Gastroesophageal sphincter (tissue), 4 donors: ENCODE measurements around the gene HRH1. TPM values are rescaled to one million over a fixed set of nuclear protein-coding genes. Genes with fewer than 3 reads are reported as not detected.
A peak's percentile ranks its signal among the peaks of the same experiment; 100 is the strongest.

Source experiments
- ATAC-seq: fragments of 150-250 bp; one replicate; pipeline ENCODE4 v1.9.1; 2016; ENCODE audit warnings: mild to moderate bottlenecking, moderate library complexity
- H3K27ac ChIP-seq, 4 donors: fragments of 200-600 bp; sonication (generic) in 3 of 4; 1 replicate in 3 of 4; 2 replicates in 1 of 4; pipeline ENCODE4 v1.5.1; 2016 to 2019
- H3K27me3 ChIP-seq: fragments of 200-600 bp; sonication (generic); one replicate; pipeline ENCODE4 v1.5.1; 2019
- H3K36me3 ChIP-seq, 2 donors: fragments of 200-600 bp; sonication (generic); one replicate each; pipeline ENCODE4 v1.5.1; 2019; ENCODE audit warnings: control low read depth in 1 of 2
- H3K4me1 ChIP-seq, 3 donors: fragments of 200-600 bp; sonication (generic); 1 replicate in 2 of 3; 2 replicates in 1 of 3; pipeline ENCODE4 v1.5.1; 2016 to 2019; ENCODE audit warnings: control low read depth in 2 of 3
- H3K4me3 ChIP-seq, 2 donors: fragments of 200-600 bp; sonication (generic); one replicate each; pipeline ENCODE4 v1.5.1; 2019; ENCODE audit warnings: mild to moderate bottlenecking in 1 of 2, moderate library complexity in 1 of 2
- H3K9me3 ChIP-seq, 3 donors: fragments of 200-600 bp; sonication (generic); one replicate each; pipeline ENCODE4 v1.5.1; 2017 to 2019; ENCODE audit warnings: control low read depth in 2 of 3
- CTCF ChIP-seq, 4 experiments: fragments of 200-600 bp in 2 of 4; fragments of 450-650 bp in 2 of 4; sonication (generic) in 1 of 4; IDR thresholded peaks; one replicate each; pipeline ENCODE4 v1.5.1; 2017 to 2019; ENCODE audit warnings: antibody characterized with exemption in 4 of 4, mild to moderate bottlenecking in 2 of 4, moderate library complexity in 2 of 4
- EP300 ChIP-seq: sonication (generic); formaldehyde crosslinking; IDR thresholded peaks from one replicate; pipeline ENCODE4 v1.6.1; 2017; ENCODE audit warnings: antibody characterized with exemption, mild to moderate bottlenecking
- POLR2A ChIP-seq, 2 donors: fragments of 450-650 bp; IDR thresholded peaks; one replicate each; pipeline ENCODE4 v1.6.1; 2017; ENCODE audit warnings: antibody characterized with exemption in 2 of 2, mild to moderate bottlenecking in 2 of 2, moderate library complexity in 1 of 2
- POLR2AphosphoS5 ChIP-seq: sonication (generic); formaldehyde crosslinking; IDR thresholded peaks from one replicate; pipeline ENCODE4 v1.6.1; 2017; ENCODE audit warnings: antibody characterized with exemption
- WGBS, 2 donors: methylation state at CpG; one replicate each; pipeline ENCODE4 v1.1.5; 2018; ENCODE audit warnings: low coverage in 1 of 2; 5-methylcytosine and 5-hydroxymethylcytosine counted together
- total RNA-seq, 4 donors: library from RNA; depleted of rRNA; stranded (reverse); fragments of >200 nt; gene quantifications; one replicate each; pipeline ENCODE4 v1.1.0, GENCODE V29; 2016

HRH1 gene
- total RNA-seq, 4 donors from 2014 or later: 1.6 to 14.4 (median 7.8) TPM

GRCh38 chr3:11150256-11150655, 4.0 kb upstream of the HRH1 start:
- Histone ChIP-seq H3K4me1 (peaks cover 0 to 17% (median 4%) of the 10 kb centered on the region in 3 donors), H3K27me3 (peaks cover 10% of the 10 kb centered on the region), H3K36me3 (no peaks in the 10 kb centered on the region), H3K27ac (peak overlapping the region in 1 of 4 donors; percentile 2), H3K4me3 (no peak overlapping the region), H3K9me3 (no peaks in the 10 kb centered on the region)
- no peak for TF ChIP-seq POLR2AphosphoS5
- no peak for TF ChIP-seq CTCF (IDR thresholded peaks at IDR 0.05)
- TF ChIP-seq EP300: no peak
- TF ChIP-seq POLR2A (IDR thresholded peaks at IDR 0.05): no peak
- ATAC-seq: no peak
- whole genome bisulfite sequencing, 2 donors: 57 to 73% methylated on average over 4 to 6 of the region's 7 CpGs

DNA sequence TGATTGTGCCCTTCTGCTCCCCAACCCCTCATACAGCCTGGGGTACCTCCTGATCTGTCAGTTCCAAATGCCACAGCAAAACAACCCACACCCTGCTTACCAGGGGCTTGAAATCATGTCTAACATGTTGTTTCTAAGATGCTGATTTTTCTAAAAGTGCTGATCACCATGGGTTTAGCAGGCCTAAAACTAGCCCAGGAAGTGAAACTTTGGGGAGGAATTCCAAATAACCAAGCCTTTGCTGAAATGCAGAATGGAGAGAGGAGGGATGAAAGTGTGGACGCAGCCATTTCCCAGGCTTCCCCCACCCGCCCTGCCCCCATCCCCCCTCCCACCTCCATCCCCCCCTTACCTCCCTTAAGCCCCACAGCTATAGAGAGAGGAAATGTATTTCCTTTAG, 2.0 kb upstream of the HRH1 start:
- no peaks in the 10 kb centered on the region for H3K9me3 ChIP-seq
- peak overlapping the region in 1 of 4 donors; percentile 24 for H3K27ac ChIP-seq
- no peak overlapping the region for H3K4me3 ChIP-seq
- H3K27me3 ChIP-seq: peaks cover 14% of the 10 kb centered on the region
- H3K36me3 ChIP-seq: no peaks in the 10 kb centered on the region
- TF ChIP-seq EP300 (no peak), POLR2A (IDR thresholded peaks at IDR 0.05) (no peak), CTCF (IDR thresholded peaks at IDR 0.05) (no peak), POLR2AphosphoS5 (no peak)
- H3K4me1 ChIP-seq: peaks cover 0 to 28% (median 8%) of the 10 kb centered on the region in 3 donors
- WGBS, 2 donors: 83% methylated on average over 1 of the region's 2 CpGs; no CpG with 5 or more reads in 1 of the 2 donors
- ATAC-seq: no peak

GRCh38 chr3:11154953-11155325, 646 bp downstream of the HRH1 start:
- H3K4me1 ChIP-seq: peaks cover 0 to 41% (median 10%) of the 10 kb centered on the region in 3 donors
- WGBS, 2 donors: 0% methylated on average over 10 of the region's 10 CpGs; no CpG with 5 or more reads in 1 of the 2 donors
- ATAC-seq: peak; percentile 2

DNA sequence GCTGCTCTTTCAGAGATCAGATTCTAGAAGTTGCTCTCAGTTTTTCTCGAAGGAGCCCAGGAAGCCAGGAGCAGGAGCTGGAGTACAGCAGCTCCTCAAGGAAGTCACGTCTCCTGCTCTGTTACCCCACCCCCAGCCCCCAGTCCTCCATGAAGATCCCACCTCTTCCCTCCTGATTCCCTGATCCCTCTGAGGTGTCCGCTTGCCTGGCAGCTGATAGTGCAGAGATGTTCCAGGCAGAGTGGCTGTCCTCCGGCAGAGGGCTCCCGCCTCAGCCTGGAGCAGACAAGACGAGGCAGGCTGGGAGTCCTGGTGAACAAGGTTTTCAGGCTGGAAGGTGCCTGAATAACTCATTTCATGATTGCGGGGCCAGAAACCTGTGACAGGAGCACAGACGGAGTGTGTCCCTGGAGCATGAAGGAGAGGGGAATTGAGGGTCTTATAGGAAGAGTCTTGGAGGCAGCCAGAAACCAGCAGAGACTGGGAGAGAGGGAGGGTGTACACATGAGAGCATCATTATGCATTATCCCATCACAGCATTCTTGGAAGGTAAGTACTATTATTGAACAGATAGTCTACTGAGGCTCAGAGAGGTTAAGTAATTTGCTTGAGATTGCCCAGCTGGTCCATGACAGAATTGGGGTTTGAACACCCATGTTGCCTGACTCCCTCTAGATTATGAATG, 1.2 kb downstream of the HRH1 start:
- WGBS, 2 donors: 0% methylated on average over 1 to 4 of the region's 8 CpGs
- Histone ChIP-seq H3K9me3 (no peaks in the 10 kb centered on the region), H3K27ac (peak overlapping the region in 3 of 4 donors; percentile 64 to 84 (median 79)), H3K36me3 (no peaks in the 10 kb centered on the region), H3K27me3 (peaks cover 14% of the 10 kb centered on the region), H3K4me1 (peaks cover 0 to 44% (median 10%) of the 10 kb centered on the region in 3 donors), H3K4me3 (peak overlapping the region; percentile 52 to 59)
- peak; percentile 51 for TF ChIP-seq POLR2AphosphoS5
- TF ChIP-seq POLR2A (IDR thresholded peaks at IDR 0.05): no peak
- TF ChIP-seq CTCF (IDR thresholded peaks at IDR 0.05): peak; percentile 48 to 77 (median 75)
- ATAC-seq: peak; percentile 77

More at GRCh38 chr3:11154953-11155325, 646 bp downstream of the HRH1 start:
- H3K4me3 ChIP-seq: peak overlapping the region; percentile 52 to 59
- H3K9me3 ChIP-seq: no peaks in the 10 kb centered on the region
- H3K27ac ChIP-seq: peak overlapping the region in 3 of 4 donors; percentile 64 to 84 (median 79)
- TF ChIP-seq EP300 (no peak), POLR2AphosphoS5 (no peak), POLR2A (IDR thresholded peaks at IDR 0.05) (no peak), CTCF (IDR thresholded peaks at IDR 0.05) (no peak)
- H3K36me3 ChIP-seq: no peaks in the 10 kb centered on the region
- peaks cover 14% of the 10 kb centered on the region for H3K27me3 ChIP-seq

GRCh38 chr3:11156026-11156410, 1.7 kb downstream of the HRH1 start:
- Histone ChIP-seq H3K27me3 (peaks cover 14% of the 10 kb centered on the region), H3K36me3 (no peaks in the 10 kb centered on the region), H3K4me1 (peaks cover 0 to 44% (median 10%) of the 10 kb centered on the region in 3 donors), H3K9me3 (no peaks in the 10 kb centered on the region), H3K27ac (peak overlapping the region in 2 of 4 donors; percentile 79 to 84), H3K4me3 (peak overlapping the region in 1 of 2 donors; percentile 59)
- no peak for ATAC-seq
- WGBS, 2 donors: 43 to 74% methylated on average over 2 to 4 of the region's 4 CpGs
- TF ChIP-seq EP300 (no peak), CTCF (IDR thresholded peaks at IDR 0.05) (no peak), POLR2A (IDR thresholded peaks at IDR 0.05) (no peak), POLR2AphosphoS5 (no peak)
